Fibroblast of peridontal ligament (primary cell): Measurements from ENCODE around the gene UPP1.
A peak's percentile ranks its signal among the peaks of the same experiment; 100 is the strongest.

ENCODE experiments used
- DNase-seq: peaks from one replicate; pipeline ENCODE4 v3.0.0-alpha.2; 2010; ENCODE audit errors: extremely low read depth

Gene UPP1

GRCh38 chr7:48085942-48086341, 3.1 kb upstream of the UPP1 start:
- no peak for DNase-seq

GRCh38 chr7:48087349-48087748, 1.7 kb upstream of the UPP1 start:
- DNase-seq: peak; percentile 60

GRCh38 chr7:48088559-48089045, 463 bp upstream of the UPP1 start:
- peak; percentile 93 for DNase-seq

GRCh38 chr7:48090095-48090805, 1.2 kb downstream of the UPP1 start:
- no peak for DNase-seq

GRCh38 chr7:48091506-48092433, 2.7 kb downstream of the UPP1 start:
- DNase-seq: no peak

- peak; percentile 79 for DNase-seq
These were observed 5.8 kb downstream of the UPP1 start for GRCh38 chr7:48094861-48095293.

- DNase-seq: no peak
These were observed 7.2 kb downstream of the UPP1 start for GRCh38 chr7:48096273-48096672.

GRCh38 chr7:48097521-48098231, 8.6 kb downstream of the UPP1 start:
- DNase-seq: no peak

- no peak for DNase-seq
These were observed 9.8 kb downstream of the UPP1 start for GRCh38 chr7:48098846-48099245.

- no peak for DNase-seq
These were observed 10.7 kb downstream of the UPP1 start for GRCh38 chr7:48099781-48100180.

GRCh38 chr7:48101352-48101751, 12.3 kb downstream of the UPP1 start:
- no peak for DNase-seq

GRCh38 chr7:48101968-48102367, 12.9 kb downstream of the UPP1 start:
- DNase-seq: no peak

GRCh38 chr7:48102530-48102929, 13.5 kb downstream of the UPP1 start:
- DNase-seq: no peak

GRCh38 chr7:48105045-48105444, 16.0 kb downstream of the UPP1 start:
- DNase-seq: no peak

- DNase-seq: no peak
These were observed 18.0 kb downstream of the UPP1 start for GRCh38 chr7:48106906-48107659.

- no peak for DNase-seq
These were observed 18.9 kb downstream of the UPP1 start for GRCh38 chr7:48107926-48108472.

- DNase-seq: no peak
These were observed 20.1 kb downstream of the UPP1 start for GRCh38 chr7:48108959-48109847.

- DNase-seq: peak; percentile 47
These were observed 21.0 kb downstream of the UPP1 start for GRCh38 chr7:48109848-48110663.

GRCh38 chr7:48110868-48111267, 21.8 kb downstream of the UPP1 start:
- DNase-seq: no peak
